Stomach (tissue), 9 donors: ENCODE data around the gene CSMD2. TPM values are rescaled to one million over a fixed set of nuclear protein-coding genes. Genes with fewer than 3 reads are reported as not detected.

ENCODE experiments used
- DNase-seq, 2 donors: peaks; one replicate each; pipeline versions ENCODE4 v3.0.0 to v3.0.0-alpha.2; 2013 to 2019
- H3K27ac ChIP-seq, 5 donors: fragments of 200-600 bp in 4 of 5; sonication (generic) in 4 of 5; one replicate each; pipeline ENCODE4 v1.5.1; 2013 to 2019; ENCODE audit warnings: mild to moderate bottlenecking in 1 of 5, moderate library complexity in 1 of 5
- H3K27me3 ChIP-seq, 3 donors: fragments of 200-600 bp; sonication (generic); one replicate each; pipeline ENCODE4 v1.5.1; 2017 to 2019; ENCODE audit warnings: mixed run types in 1 of 3
- H3K36me3 ChIP-seq, 4 donors: fragments of 200-600 bp; sonication (generic); 1 replicate in 3 of 4; 2 replicates in 1 of 4; pipeline ENCODE4 v1.5.1; 2016 to 2019
- H3K4me1 ChIP-seq, 4 donors: fragments of 200-600 bp; sonication (generic); one replicate each; pipeline ENCODE4 v1.5.1; 2016 to 2019
- H3K4me3 ChIP-seq, 4 donors: fragments of 200-600 bp; sonication (generic) in 3 of 4; one replicate each; pipeline ENCODE4 v1.5.1; 2016 to 2019; ENCODE audit warnings: mild to moderate bottlenecking in 1 of 4
- H3K9me3 ChIP-seq, 4 donors: fragments of 200-600 bp; sonication (generic); one replicate each; pipeline ENCODE4 v1.5.1; 2016 to 2019
- EP300 ChIP-seq: sonication (generic); formaldehyde crosslinking; IDR thresholded peaks from one replicate; pipeline ENCODE4 v1.6.1; 2017; ENCODE audit warnings: antibody characterized with exemption
- POLR2A ChIP-seq, 4 donors: fragments of 450-650 bp; IDR thresholded peaks; one replicate each; pipeline ENCODE4 v1.6.1; 2016; ENCODE audit warnings: antibody characterized with exemption in 4 of 4, control low read depth in 2 of 4, mild to moderate bottlenecking in 1 of 4, moderate library complexity in 1 of 4
- POLR2AphosphoS5 ChIP-seq, 3 donors: sonication (generic); formaldehyde crosslinking; IDR thresholded peaks; one replicate each; pipeline ENCODE4 v1.6.1; 2016; ENCODE audit warnings: antibody characterized with exemption in 3 of 3
- WGBS, 5 donors: extraction: QIAGEN DNeasy Blood & Tissue Kit in 3 of 5; methylation state at CpG; one replicate each; pipeline versions ENCODE4 v1.1.5 to v1.1.7; 2013 to 2018; 5-methylcytosine and 5-hydroxymethylcytosine counted together
- intact Hi-C: fragments of 100-400 bp; cut with DNase I; formaldehyde crosslinking; loops from one replicate; pipeline ENCODE4 v1.15.1; 2023; ENCODE audit warnings: low total_unique reads
- polyA plus RNA-seq, 3 donors: library from polyadenylated mRNA; stranded (reverse); fragments of 200-250 nt; gene quantifications; one replicate each; pipeline ENCODE4 v1.2.3, GENCODE V29; 2013
- total RNA-seq, 5 donors: library from RNA; depleted of rRNA; stranded (reverse); fragments of >200 nt; gene quantifications; one replicate each; pipeline versions ENCODE4 v1.1.0 to v1.2.3, GENCODE V29; 2014 to 2016
- TF ChIP-seq, protein P1 (sequence below), 7 experiments: fragments of 450-650 bp in 4 of 7; fragments of 200-600 bp in 3 of 7; sonication (generic) in 3 of 7; IDR thresholded peaks; one replicate each; pipeline ENCODE4 v1.5.1; 2016 to 2019; ENCODE audit warnings: antibody characterized with exemption in 7 of 7, control low read depth in 2 of 7, mild to moderate bottlenecking in 1 of 7
- donor health status: healthy with polysubstance abuse.
- donor health status: Bipolar disorder and iron deficiency.
- donor health status: healthy.

The CSMD2 gene
- total and polyA plus RNA-seq, 8 donors, result 0.10 to 3.5 (median 0.37) TPM; not detected in 1

DNA sequence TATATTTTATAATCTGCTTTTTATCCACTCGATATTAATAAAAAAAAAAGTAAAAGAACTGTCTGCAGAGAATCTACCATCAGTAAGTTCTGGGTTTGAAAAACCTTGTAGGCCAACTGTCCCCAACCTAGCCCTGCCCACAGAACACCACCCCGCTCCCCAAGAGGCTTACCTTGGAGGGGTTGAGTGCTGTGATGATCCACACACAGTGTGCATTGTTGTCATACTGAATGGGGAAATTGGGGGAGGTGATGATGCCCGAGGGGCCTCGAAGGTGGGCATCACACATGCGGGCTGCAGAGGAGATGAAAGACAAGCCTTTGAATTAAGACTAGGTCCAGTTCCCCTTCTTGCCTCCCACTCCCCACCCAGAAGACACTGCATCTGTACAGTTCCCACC lies 354.5 kb downstream of the CSMD2 start:
- Histone ChIP-seq H3K9me3 (peaks cover 0 to 21% (median 13%) of the 10 kb centered on the region in 4 donors), H3K36me3 (no peaks in the 10 kb centered on the region), H3K27ac (no peak overlapping the region), H3K4me1 (no peaks in the 10 kb centered on the region), H3K4me3 (no peak overlapping the region), H3K27me3 (peaks cover 0 to 3% (median 0%) of the 10 kb centered on the region in 3 donors)
- WGBS, 5 donors, result 82 to 87% (median 84%) methylated on average over 5 of the region's 5 CpGs
- no peak for DNase-seq
- intact Hi-C loops, result no loop called here
- no peak for TF ChIP-seq EP300
- TF ChIP-seq POLR2A (IDR thresholded peaks at IDR 0.05), result no peak

DNA sequence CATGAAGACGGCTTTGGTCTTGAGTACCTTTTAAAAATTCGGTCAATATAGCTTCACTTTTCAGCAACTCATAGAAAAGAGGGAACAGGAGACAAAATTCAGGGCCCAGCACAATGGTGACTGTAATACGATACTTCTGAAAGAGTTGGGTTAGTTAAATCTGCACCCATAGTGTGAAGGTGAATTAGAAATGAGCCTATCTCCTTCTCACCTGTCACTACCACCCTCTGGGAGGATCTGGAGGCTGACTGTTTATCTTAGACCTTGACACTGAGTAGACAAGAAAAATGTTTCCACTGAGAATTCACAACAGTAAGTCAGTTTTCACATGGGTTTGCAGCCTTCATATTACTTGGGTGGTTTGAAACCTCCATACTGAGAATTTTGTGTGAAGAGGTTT lies 359.0 kb downstream of the CSMD2 start:
- H3K36me3 ChIP-seq, result no peaks in the 10 kb centered on the region
- H3K4me1 ChIP-seq, result no peaks in the 10 kb centered on the region
- H3K27me3 ChIP-seq, result peaks cover 0 to 4% (median 0%) of the 10 kb centered on the region in 3 donors
- intact Hi-C loops, result no loop called here
- TF ChIP-seq POLR2A (IDR thresholded peaks at IDR 0.05) (no peak), POLR2AphosphoS5 (IDR thresholded peaks at IDR 0.05) (no peak), EP300 (no peak)
- TF ChIP-seq, protein P1, sequence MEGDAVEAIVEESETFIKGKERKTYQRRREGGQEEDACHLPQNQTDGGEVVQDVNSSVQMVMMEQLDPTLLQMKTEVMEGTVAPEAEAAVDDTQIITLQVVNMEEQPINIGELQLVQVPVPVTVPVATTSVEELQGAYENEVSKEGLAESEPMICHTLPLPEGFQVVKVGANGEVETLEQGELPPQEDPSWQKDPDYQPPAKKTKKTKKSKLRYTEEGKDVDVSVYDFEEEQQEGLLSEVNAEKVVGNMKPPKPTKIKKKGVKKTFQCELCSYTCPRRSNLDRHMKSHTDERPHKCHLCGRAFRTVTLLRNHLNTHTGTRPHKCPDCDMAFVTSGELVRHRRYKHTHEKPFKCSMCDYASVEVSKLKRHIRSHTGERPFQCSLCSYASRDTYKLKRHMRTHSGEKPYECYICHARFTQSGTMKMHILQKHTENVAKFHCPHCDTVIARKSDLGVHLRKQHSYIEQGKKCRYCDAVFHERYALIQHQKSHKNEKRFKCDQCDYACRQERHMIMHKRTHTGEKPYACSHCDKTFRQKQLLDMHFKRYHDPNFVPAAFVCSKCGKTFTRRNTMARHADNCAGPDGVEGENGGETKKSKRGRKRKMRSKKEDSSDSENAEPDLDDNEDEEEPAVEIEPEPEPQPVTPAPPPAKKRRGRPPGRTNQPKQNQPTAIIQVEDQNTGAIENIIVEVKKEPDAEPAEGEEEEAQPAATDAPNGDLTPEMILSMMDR (IDR thresholded peaks at IDR 0.05), result no peak
- DNase-seq, result no peak
- H3K9me3 ChIP-seq, result peaks cover 0 to 21% (median 13%) of the 10 kb centered on the region in 4 donors
- H3K27ac ChIP-seq, result no peak overlapping the region
- WGBS, 5 donors, result 70 to 85% (median 78%) methylated on average over 3 of the region's 3 CpGs
- H3K4me3 ChIP-seq, result no peak overlapping the region

DNA sequence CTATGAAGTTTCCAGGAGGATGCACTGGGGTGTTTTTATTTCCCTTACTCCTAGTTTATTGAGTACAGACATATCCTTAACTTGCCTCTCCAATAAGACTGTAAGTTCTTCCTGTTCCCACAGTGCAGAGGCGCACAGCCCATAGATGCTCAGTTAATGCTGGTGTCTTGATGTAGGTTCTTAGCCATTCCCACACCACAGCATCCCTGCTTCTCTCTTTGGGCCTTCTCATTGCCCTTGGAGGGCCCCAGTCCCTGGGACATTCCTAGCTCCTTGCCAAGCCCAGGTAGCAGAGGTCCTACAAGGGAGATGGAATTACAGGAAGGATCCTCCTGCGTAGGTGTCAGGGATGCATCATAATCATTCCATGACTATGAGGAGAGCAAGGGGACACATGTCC lies 362.8 kb downstream of the CSMD2 start:
- H3K4me3 ChIP-seq, result no peak overlapping the region
- DNase-seq, result no peak
- H3K9me3 ChIP-seq, result peaks cover 0 to 17% (median 9%) of the 10 kb centered on the region in 4 donors
- intact Hi-C loops, result no loop called here
- 88 to 100% (median 96%) methylated on average over 2 of the region's 2 CpGs for WGBS, 5 donors
- H3K27ac ChIP-seq, result no peak overlapping the region
- TF ChIP-seq, protein P1 (IDR thresholded peaks at IDR 0.05), result no peak
- TF ChIP-seq EP300 (no peak), POLR2AphosphoS5 (IDR thresholded peaks at IDR 0.05) (no peak), POLR2A (IDR thresholded peaks at IDR 0.05) (no peak)
- no peaks in the 10 kb centered on the region for H3K36me3 ChIP-seq
- H3K4me1 ChIP-seq, result no peaks in the 10 kb centered on the region
- peaks cover 0 to 10% (median 0%) of the 10 kb centered on the region in 3 donors for H3K27me3 ChIP-seq

DNA sequence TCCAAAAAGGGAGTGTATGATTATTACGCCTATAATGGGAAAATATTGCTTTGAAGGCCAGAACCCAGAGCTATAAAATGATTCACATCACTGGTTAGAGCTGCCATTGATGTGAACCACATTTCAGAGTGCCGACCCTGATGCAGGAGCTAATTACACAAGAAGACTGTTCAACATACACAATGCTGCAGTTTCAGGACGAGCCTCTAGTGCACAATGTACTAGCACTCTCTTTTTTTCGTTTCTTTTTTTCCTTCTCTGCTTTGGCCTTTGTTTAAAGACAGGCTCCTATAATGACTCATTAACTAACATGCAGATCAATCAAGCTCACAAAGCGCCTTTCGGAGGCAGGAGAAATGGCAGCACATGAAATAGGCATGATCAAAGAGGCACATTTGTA lies 367.2 kb downstream of the CSMD2 start:
- H3K4me3 ChIP-seq, result no peak overlapping the region
- intact Hi-C loops, result no loop called here
- H3K27ac ChIP-seq, result no peak overlapping the region
- H3K27me3 ChIP-seq, result peaks cover 0 to 13% (median 0%) of the 10 kb centered on the region in 3 donors
- DNase-seq, result no peak
- TF ChIP-seq EP300 (no peak), POLR2AphosphoS5 (IDR thresholded peaks at IDR 0.05) (no peak), POLR2A (IDR thresholded peaks at IDR 0.05) (no peak)
- TF ChIP-seq, protein P1 (IDR thresholded peaks at IDR 0.05), result no peak
- WGBS, 5 donors, result 50 to 72% (median 68%) methylated on average over 6 of the region's 6 CpGs
- no peaks in the 10 kb centered on the region for H3K36me3 ChIP-seq
- H3K9me3 ChIP-seq, result peaks cover 0 to 35% (median 24%) of the 10 kb centered on the region in 4 donors
- H3K4me1 ChIP-seq, result no peaks in the 10 kb centered on the region

DNA sequence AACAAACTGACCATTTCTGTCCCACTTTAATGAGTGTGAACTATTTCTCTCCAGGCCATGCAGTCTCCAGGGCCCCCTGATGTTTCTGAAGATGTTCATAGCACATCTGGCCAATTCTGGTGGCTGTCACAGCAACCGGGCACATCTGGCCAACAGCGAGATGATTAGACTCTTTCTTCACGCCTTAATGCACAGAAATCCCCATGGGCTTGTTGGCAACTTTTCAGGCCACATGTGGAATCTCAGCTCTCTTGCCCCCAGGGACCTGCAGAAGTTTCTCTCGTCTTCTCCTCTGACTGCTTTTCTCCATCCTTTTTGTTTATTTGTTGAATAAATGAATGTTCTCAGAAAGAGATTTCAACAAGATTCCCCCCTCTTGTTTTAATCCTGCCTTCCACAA lies 372.4 kb downstream of the CSMD2 start:
- Histone ChIP-seq H3K9me3 (peaks cover 0 to 25% (median 19%) of the 10 kb centered on the region in 4 donors), H3K27ac (no peak overlapping the region), H3K4me3 (no peak overlapping the region), H3K4me1 (no peaks in the 10 kb centered on the region), H3K36me3 (no peaks in the 10 kb centered on the region), H3K27me3 (peaks cover 0 to 8% (median 0%) of the 10 kb centered on the region in 3 donors)
- peak in 1 of 2 donors; percentile 4 for DNase-seq
- intact Hi-C loops, result no loop called here
- no peak for TF ChIP-seq POLR2AphosphoS5 (IDR thresholded peaks at IDR 0.05)
- TF ChIP-seq POLR2A (IDR thresholded peaks at IDR 0.05), result no peak
- TF ChIP-seq EP300, result no peak
- TF ChIP-seq, protein P1 (IDR thresholded peaks at IDR 0.05), result no peak
- WGBS, 5 donors, result 56 to 58% (median 57%) methylated on average over 4 of the region's 4 CpGs
